SIG-M5 treated with dmso at 0.1 percent for 504 hours (cell line): ENCODE data around the gene DCN.

Source experiments
- DNase-seq: peaks from one replicate; lab custom pipeline; 2025; ENCODE audit not compliant: unreplicated experiment; lab: John Stamatoyannopoulos, UW

Gene DCN

DNA sequence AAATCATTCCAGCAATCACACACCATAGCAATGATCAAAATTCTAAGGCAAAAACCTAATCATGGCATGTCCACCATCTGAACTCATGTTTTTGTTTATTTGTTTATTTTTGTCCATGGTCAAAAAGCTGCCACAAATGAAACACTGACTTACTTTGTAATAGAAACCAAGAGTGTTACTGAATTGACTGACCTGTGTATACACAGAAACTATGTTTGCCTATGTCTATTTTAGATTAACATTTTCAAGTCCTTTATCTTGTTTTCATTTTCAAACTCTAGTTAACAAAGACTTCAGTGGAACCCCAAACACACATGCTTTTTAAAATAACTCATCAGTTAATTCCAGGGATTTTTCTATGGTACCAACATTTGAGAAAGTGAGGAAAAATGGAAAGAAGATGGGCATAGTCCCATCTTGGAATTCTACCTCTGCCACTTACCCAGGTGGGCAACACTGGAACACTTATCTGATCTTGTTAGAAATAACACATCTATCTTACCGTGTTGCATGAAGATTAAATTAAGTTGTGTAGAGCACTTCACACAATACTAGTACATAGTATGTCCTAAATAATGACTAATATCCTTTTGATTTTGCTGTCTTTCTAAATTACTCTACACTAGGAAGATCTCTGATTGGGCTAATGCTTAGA, 77.7 kb downstream of the DCN start:
- no peak for DNase-seq

DNA sequence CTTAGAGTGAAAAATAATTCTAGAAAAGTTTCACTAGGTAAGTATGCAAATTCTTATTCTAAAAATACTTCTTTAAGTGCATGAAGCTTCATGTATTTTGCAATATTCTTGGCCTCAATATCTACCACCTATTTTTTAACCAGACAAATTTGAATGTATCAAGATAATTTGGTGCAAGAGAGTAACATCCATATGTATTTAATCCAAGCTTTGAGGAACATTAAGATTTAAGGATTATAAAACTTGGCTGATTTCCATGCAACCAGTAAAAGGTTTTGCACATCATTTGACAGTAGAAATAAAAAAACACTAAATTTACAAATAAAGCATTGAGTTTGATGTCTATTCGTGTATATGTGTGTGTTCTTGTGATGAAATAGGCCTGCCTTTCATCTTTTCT, 79.0 kb downstream of the DCN start:
- no peak for DNase-seq

DNA sequence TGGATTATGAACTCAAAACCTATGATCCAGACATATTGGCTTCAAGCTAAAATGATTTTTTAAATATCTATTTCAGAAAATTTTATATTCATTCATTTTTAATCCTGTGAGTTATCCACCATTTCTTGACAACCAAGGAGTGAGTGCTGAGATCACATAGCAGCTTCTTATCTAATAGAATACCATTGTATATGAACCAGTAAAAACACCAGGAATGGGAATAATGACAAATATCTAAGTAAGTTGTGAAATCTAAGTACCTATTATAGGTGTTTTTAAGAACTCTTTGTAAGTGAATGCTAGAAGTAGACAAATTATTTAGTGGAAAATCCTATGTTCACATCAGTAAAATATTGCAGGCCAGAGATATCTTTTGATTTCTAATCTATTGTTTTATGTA, 79.5 kb downstream of the DCN start:
- DNase-seq: no peak

DNA sequence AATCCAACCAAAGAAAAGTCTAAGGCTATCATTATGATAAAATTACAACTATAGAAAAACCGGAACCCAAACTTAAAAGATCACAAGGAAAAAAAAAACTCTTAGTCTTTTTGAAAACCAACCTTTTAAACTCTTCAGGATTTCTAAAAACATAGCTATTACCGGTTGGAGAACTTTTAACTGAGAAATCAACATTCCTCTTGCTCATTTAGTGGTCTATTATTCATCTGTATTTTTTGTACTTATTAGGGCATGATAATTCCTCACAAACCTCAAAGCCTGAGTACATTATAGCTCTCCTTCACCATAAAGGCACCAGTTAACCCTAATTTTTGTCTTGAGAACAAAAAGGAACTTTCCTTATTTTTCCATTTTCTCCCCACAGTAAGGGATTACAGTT, 81.7 kb downstream of the DCN start:
- no peak for DNase-seq

DNA sequence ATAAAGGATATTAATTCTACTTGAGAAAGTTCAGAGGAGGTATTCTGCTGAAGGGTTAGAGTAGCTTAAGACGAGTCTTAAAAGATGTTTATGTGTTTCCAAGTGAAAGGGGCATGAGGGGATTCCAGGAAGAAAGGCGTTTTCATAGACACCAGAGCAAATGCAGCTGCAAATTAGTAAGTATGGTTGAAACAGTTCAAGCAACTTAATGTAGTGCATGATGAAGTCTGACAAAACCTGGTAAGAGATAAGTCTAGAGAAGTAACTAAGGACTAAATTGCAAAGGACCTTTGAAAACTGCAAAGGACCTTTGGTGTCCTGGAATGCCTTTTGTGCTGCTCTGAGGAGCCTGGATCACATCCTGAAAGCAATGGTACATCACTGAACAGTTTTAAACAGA, 82.8 kb downstream of the DCN start:
- DNase-seq: no peak

DNA sequence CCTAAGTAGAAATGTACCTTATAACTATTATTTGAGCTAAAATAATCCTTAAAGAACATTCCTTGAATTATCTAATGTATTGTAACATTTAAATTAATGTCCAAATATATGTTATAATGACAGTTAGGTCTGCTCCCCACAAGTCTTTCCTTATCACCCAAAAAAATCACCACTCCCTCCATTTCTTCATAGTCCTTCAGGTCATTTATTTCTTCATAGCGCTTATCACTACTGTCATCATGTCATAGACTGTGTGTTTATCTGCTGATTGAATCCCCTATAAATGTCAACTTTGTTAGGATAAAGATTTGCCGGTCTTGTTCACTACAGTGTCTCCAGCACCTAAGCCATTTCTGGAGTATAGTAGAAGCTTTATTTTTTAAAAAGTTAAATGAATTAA, 83.3 kb downstream of the DCN start:
- DNase-seq: no peak

DNA sequence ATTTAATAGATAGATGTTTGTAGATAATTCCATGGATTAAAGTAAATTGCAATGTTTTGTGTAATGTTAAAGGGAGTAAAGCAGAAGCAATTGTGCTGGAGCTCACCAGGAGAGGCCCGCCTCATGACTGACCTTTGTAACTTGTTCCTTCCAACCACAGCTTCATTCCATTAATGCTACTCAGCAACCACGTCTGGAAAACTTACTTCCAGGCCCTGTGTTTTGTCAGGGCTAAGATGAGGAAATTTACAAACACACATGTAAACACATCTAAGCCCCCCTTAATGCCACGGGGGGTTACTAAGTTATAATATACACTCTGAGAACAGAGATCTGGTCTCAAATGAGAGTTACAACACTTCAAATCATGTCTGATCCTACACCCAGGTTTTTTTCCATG, 83.7 kb downstream of the DCN start:
- no peak for DNase-seq

DNA sequence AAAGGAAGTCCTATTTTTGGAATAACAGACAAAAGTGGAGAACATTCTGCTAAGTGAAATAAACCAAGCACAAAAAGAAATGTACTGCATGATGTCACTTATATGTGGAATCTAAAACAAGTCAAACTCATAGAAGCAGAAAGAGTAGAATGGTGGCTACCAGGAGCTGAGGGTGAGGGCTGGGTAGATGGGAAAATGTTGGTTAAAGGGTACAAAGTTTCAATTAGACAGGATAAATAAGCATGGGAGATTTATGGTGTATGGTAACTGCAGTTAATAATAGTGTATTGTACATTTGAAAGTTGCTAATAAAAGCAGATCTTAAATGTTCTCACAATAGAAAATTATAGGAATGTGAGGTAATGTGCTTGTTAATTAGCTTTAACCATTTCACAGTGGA, 84.2 kb downstream of the DCN start:
- no peak for DNase-seq

DNA sequence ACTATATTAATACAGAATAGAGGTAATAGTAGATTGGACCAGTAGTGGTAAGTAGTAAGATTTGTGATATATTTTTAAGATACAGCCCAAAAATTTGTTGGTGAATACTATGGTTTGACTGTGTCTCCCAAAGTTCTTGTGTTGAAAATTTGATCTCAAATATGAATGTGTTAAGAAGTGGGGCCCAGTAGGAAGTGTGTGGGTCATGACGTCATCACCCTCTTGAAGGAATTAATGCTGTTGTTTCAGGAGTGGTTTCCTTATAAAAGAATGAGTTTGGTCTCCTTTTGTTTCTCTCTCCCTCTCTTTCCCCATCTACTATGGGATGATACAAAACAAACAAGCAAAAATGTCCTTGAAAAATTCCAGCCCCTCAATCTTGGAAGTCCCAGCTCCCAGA, 87.7 kb downstream of the DCN start:
- DNase-seq: no peak

DNA sequence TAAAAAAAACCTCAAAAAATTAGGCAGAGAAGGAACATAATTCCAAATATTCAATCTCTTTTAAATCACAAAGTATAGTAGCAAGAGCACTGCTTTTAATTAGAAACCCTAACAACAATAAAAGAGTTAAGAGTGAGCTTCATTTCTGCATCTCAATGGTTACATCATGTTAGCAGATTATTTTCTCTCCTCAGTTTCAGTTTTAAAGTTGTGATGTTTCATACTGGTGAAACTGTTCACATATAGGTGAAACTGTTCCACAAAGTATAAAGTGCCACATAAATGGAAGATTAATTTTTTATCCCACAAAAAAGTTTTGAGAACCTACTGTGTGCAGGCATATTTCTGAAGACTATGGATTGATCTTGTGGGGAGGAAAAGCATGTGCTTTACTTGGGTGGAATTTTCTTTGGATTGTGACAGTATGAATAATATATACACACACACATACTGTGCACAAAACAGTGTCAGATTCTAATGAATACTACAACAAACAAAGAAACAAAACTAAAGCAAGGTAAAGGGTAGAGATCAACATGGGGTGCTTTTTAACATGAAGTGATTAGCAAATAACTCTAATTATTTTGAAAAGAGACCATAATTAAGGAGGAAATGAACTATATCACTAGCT, 88.5 kb downstream of the DCN start:
- no peak for DNase-seq

DNA sequence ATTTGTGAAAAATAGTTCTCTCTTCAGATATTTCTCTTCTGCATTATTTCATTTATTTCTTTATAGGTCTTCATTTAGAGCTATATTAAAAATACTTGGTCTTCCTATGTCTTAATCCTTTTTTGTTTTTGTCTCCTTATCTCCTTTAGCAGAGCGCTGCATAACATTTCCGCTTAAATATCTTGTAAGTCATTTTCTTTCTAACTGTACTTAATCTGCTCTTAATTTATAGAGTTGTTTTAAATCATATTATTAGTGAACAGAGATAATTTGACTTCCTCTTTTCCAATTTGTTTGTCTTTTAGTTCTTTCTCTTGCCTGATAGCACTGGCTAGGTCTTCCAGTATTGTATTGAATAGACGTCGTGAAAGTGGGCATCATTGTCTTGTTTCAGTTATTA, 89.3 kb downstream of the DCN start:
- no peak for DNase-seq

DNA sequence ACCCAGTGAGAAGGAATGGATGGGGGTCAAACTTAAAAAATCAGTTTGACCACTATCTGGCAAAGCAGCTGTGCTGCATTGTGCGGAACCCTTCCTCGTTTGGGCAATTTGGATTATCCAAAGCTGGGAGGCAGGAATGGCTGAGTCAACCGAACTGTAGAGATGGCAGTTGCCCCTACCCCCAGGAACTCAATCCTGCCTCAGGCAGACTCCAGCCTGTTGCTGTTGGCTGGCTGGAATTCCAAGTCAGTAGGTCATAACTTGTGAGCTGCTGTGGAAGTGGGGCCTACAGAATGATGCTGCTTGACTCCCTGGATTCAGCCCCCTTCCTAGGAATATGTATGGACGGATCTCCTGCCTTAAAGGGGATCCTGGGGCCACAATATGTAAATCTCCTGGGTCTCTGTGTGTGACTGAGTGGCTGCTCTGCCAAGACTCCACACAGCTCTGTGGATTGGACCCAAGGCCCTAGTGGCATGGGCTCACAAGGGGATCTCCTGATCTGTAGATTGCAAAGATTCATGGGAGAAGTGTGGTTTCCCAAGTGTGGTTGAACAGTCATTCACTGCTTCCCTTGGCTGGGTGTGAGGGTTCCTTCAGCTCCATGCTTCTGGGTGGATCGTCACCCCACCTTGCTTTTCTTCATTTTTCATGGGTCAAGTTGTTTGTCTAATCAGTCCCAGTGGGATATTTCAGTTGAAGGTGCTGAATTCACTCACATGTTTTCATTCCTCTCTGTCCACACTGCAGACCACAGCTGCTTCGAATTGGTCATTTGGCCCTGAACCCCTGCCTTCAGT, 90.5 kb downstream of the DCN start:
- DNase-seq: no peak
